NK-92 (cell line): ENCODE results near the gene KCTD17.

Experiments
- DNase-seq: peaks from one replicate; lab custom pipeline; 2025; ENCODE audit not compliant: unreplicated experiment; lab: John Stamatoyannopoulos, UW

The KCTD17 gene

GRCh38 chr22:37020192-37020479 lies 31.4 kb upstream of the KCTD17 start:
- no peak for DNase-seq

- no peak for DNase-seq
These were observed 30.5 kb upstream of the KCTD17 start for GRCh38 chr22:37021041-37021440.

- no peak for DNase-seq
These were observed 29.6 kb upstream of the KCTD17 start for GRCh38 chr22:37021710-37022482.

GRCh38 chr22:37022483-37023337 lies 28.8 kb upstream of the KCTD17 start:
- DNase-seq: no peak

GRCh38 chr22:37023743-37024338 lies 27.7 kb upstream of the KCTD17 start:
- no peak for DNase-seq

- no peak for DNase-seq
These were observed 27.0 kb upstream of the KCTD17 start for GRCh38 chr22:37024339-37025157.

- no peak for DNase-seq
These were observed 26.0 kb upstream of the KCTD17 start for GRCh38 chr22:37025500-37026070.

GRCh38 chr22:37026325-37026724 lies 25.2 kb upstream of the KCTD17 start:
- DNase-seq: no peak

GRCh38 chr22:37027556-37027955 lies 24.0 kb upstream of the KCTD17 start:
- no peak for DNase-seq

GRCh38 chr22:37028692-37029674 lies 22.6 kb upstream of the KCTD17 start:
- no peak for DNase-seq

GRCh38 chr22:37030560-37031281 lies 20.8 kb upstream of the KCTD17 start:
- no peak for DNase-seq

- no peak for DNase-seq
These were observed 19.4 kb upstream of the KCTD17 start for GRCh38 chr22:37032134-37032534.

GRCh38 chr22:37032535-37033460 lies 18.7 kb upstream of the KCTD17 start:
- no peak for DNase-seq

- no peak for DNase-seq
These were observed 17.7 kb upstream of the KCTD17 start for GRCh38 chr22:37033605-37034430.

- no peak for DNase-seq
These were observed 14.7 kb upstream of the KCTD17 start for GRCh38 chr22:37036655-37037377.

GRCh38 chr22:37037669-37038068 lies 13.9 kb upstream of the KCTD17 start:
- DNase-seq: no peak
